Stomach (tissue), 4 donors: ENCODE measurements around the gene BAIAP3.

Source experiments
- CTCF ChIP-seq, 7 experiments: fragments of 450-650 bp in 4 of 7; fragments of 200-600 bp in 3 of 7; sonication (generic) in 3 of 7; IDR thresholded peaks; one replicate each; pipeline ENCODE4 v1.5.1; 2016 to 2019; ENCODE audit warnings: antibody characterized with exemption in 7 of 7, control low read depth in 2 of 7, mild to moderate bottlenecking in 1 of 7
- EP300 ChIP-seq: sonication (generic); formaldehyde crosslinking; IDR thresholded peaks from one replicate; pipeline ENCODE4 v1.6.1; 2017; ENCODE audit warnings: antibody characterized with exemption
- POLR2A ChIP-seq, 4 donors: fragments of 450-650 bp; IDR thresholded peaks; one replicate each; pipeline ENCODE4 v1.6.1; 2016; ENCODE audit warnings: antibody characterized with exemption in 4 of 4, control low read depth in 2 of 4, mild to moderate bottlenecking in 1 of 4, moderate library complexity in 1 of 4

- TF ChIP-seq CTCF (IDR thresholded peaks at IDR 0.05), result no peak
- no peak for TF ChIP-seq POLR2A (IDR thresholded peaks at IDR 0.05)
- TF ChIP-seq EP300, result no peak
Measured at GRCh38 chr16:1312903-1313302, 20.5 kb upstream of the BAIAP3 start.
